B cell (primary cell): Measurements from ENCODE around the gene HNRNPF. TPM values are rescaled to one million over a fixed set of nuclear protein-coding genes. Genes with fewer than 3 reads are reported as not detected.
"Not testable (repeated sequence)": the region's sequence is repeated elsewhere in the genome, so short reads cannot be mapped to it uniquely, and the experiment has no call there.

Experiments
- ATAC-seq: fragments of 200-7000 bp; cut with Tn5 transposase; one replicate; pipeline ENCODE4 v1.10.0; 2021; ENCODE audit warnings: low read depth, mild to moderate bottlenecking, moderate number of reproducible peaks, moderate library complexity
- CTCF ChIA-PET: fragments of 350-600 bp; sonication (Branson Sonifier 250); formaldehyde crosslinking; loops from one replicate; lab custom pipeline; 2021; ENCODE audit warnings: antibody characterized with exemption, inconsistent platforms; lab: Charles Lee
- POLR2A ChIA-PET: fragments of 350-600 bp; sonication (Branson Sonifier 250); formaldehyde crosslinking; loops from one replicate; lab custom pipeline; 2021; ENCODE audit warnings: antibody characterized with exemption; lab: Charles Lee
- DNase-seq: peaks from one replicate; pipeline ENCODE4 v3.0.0; 2013
- H2AFZ ChIP-seq: 2 replicates; pipeline ENCODE4 v1.6.1; 2012; ENCODE audit warnings: mild to moderate bottlenecking, low read depth, low read length; ENCODE audit not compliant: insufficient read depth, poor library complexity, severe bottlenecking
- H3K27ac ChIP-seq, 2 donors: 1 replicate in 1 of 2; 2 replicates in 1 of 2; pipeline ENCODE4 v1.5.1; 2012 to 2013; ENCODE audit warnings: low read length in 2 of 2, mild to moderate bottlenecking in 2 of 2, moderate library complexity in 1 of 2
- H3K27me3 ChIP-seq, 4 experiments: fragments of 200-600 bp in 1 of 4; sonication (generic) in 1 of 4; replicated peaks in 1 of 4; 1 replicate in 2 of 4; 2 replicates in 2 of 4; pipeline versions ENCODE4 v1.6.1 to v1.7.0; 2013 to 2016; ENCODE audit warnings: low read length in 3 of 4, mild to moderate bottlenecking in 2 of 4, mixed read lengths in 1 of 4, moderate library complexity in 1 of 4; ENCODE audit not compliant: insufficient read depth in 4 of 4, control insufficient read depth in 3 of 4; ENCODE audit errors: control extremely low read depth in 1 of 4
- H3K36me3 ChIP-seq, 2 experiments: replicated peaks in 1 of 2; 1 replicate in 1 of 2; 2 replicates in 1 of 2; pipeline versions ENCODE4 v1.6.1 to v1.7.1; 2013; ENCODE audit warnings: low read length in 1 of 2; ENCODE audit not compliant: insufficient read depth in 2 of 2, control insufficient read depth in 1 of 2; ENCODE audit errors: control extremely low read depth in 1 of 2, extremely low read depth in 1 of 2
- H3K4me1 ChIP-seq, 2 donors: fragments of 200-600 bp in 1 of 2; sonication (generic) in 1 of 2; 1 replicate in 1 of 2; 2 replicates in 1 of 2; pipeline versions ENCODE4 v1.5.1 to v1.6.1; 2013 to 2017; ENCODE audit warnings: low read length in 2 of 2; ENCODE audit not compliant: control insufficient read depth in 2 of 2, insufficient read depth in 2 of 2
- H3K4me2 ChIP-seq: replicated peaks from 2 replicates; pipeline ENCODE3; 2012; ENCODE audit warnings: mild to moderate bottlenecking, low read depth, low read length; ENCODE audit not compliant: poor library complexity, severe bottlenecking
- H3K4me3 ChIP-seq, 5 experiments: fragments of 200-600 bp in 1 of 5; sonication (generic) in 1 of 5; 1 replicate in 3 of 5; 2 replicates in 2 of 5; pipeline versions ENCODE4 v1.5.1 to v1.7.0; 2011 to 2016; ENCODE audit warnings: low read length in 4 of 5, mild to moderate bottlenecking in 4 of 5, low read depth in 2 of 5, control low read depth in 1 of 5, moderate library complexity in 1 of 5; ENCODE audit not compliant: insufficient read depth in 1 of 5; ENCODE audit errors: control extremely low read depth in 1 of 5, extremely low read depth in 1 of 5
- H3K79me2 ChIP-seq: fragments of 200-600 bp; sonication (generic); one replicate; pipeline ENCODE4 v1.6.0; 2016; ENCODE audit warnings: low read length; ENCODE audit not compliant: control insufficient read depth, insufficient read depth
- H3K9ac ChIP-seq: fragments of 200-600 bp; sonication (generic); 2 replicates; pipeline ENCODE4 v1.6.1; 2017; ENCODE audit warnings: mild to moderate bottlenecking, low read length, moderate library complexity
- H3K9me3 ChIP-seq, 3 donors: one replicate each; pipeline versions ENCODE4 v1.6.1 to v1.7.1; 2013; ENCODE audit warnings: low read length in 2 of 3; ENCODE audit not compliant: control insufficient read depth in 2 of 3, insufficient read depth in 1 of 3; ENCODE audit errors: control extremely low read depth in 1 of 3
- H4K20me1 ChIP-seq: 2 replicates; pipeline ENCODE4 v1.6.0; 2012; ENCODE audit warnings: mild to moderate bottlenecking, low read length; ENCODE audit not compliant: insufficient read depth, control insufficient read depth, poor library complexity, severe bottlenecking
- H3K27ac Mint-ChIP-seq: one replicate; pipeline ENCODE4 v1.8.0; 2021; ENCODE audit warnings: mixed read lengths
- H3K27me3 Mint-ChIP-seq: one replicate; pipeline ENCODE4 v1.8.0; 2021; ENCODE audit warnings: mixed read lengths
- H3K4me1 Mint-ChIP-seq: one replicate; pipeline ENCODE4 v1.8.0; 2021; ENCODE audit warnings: mixed read lengths
- H3K4me3 Mint-ChIP-seq: one replicate; pipeline ENCODE4 v1.8.0; 2021; ENCODE audit warnings: mixed read lengths
- H3K9me3 Mint-ChIP-seq: one replicate; pipeline ENCODE4 v1.8.0; 2022; ENCODE audit warnings: mixed read lengths; ENCODE audit not compliant: insufficient read depth
- EZH2 ChIP-seq: IDR thresholded peaks from 2 replicates; pipeline ENCODE4 v1.6.1; 2012; ENCODE audit warnings: borderline replicate concordance, low read depth, mild to moderate bottlenecking, moderate library complexity, low read length; ENCODE audit not compliant: insufficient read depth, poor library complexity, severe bottlenecking
- WGBS: methylation state at CpG from one replicate; pipeline ENCODE4 v1.1.5; 2013; ENCODE audit warnings: missing lambda C conversion rate; ENCODE audit not compliant: insufficient coverage; 5-methylcytosine and 5-hydroxymethylcytosine counted together
- intact Hi-C: fragments of 100-400 bp; cut with micrococcal nuclease; formaldehyde crosslinking; loops from one replicate; pipeline ENCODE4 v1.10.0; 2022
- polyA plus RNA-seq: library from polyadenylated mRNA; depleted of rRNA; stranded (reverse); fragments of >200 nt; gene quantifications from 2 replicates; pipeline ENCODE4 v1.2.3, GENCODE V29; 2012
- total RNA-seq, 2 donors: library from RNA; stranded (reverse); fragments of 120-200 nt in 1 of 2; gene quantifications; 1 replicate in 1 of 2; 2 replicates in 1 of 2; pipeline versions ENCODE4 v1.2.3 to v1.2.4, GENCODE V29; 2013 to 2022

Gene HNRNPF
- total and polyA plus RNA-seq, 2 donors (not counting 1 experiment from before 2014, with no cell fraction given): 76.7 to 161 TPM

GRCh38 chr10:43458227-43458626, 49.2 kb upstream of the HNRNPF start:
- no peak overlapping the region for H3K4me3 Mint-ChIP-seq
- H3K4me1 Mint-ChIP-seq: peaks cover 30% of the 10 kb centered on the region
- Histone ChIP-seq H3K9ac (no peak overlapping the region), H3K4me1 (peaks cover 27 to 36% of the 10 kb centered on the region in 2 donors), H3K36me3 (no peaks in the 10 kb centered on the region), H3K79me2 (peaks cover 22% of the 10 kb centered on the region), H4K20me1 (no peaks in the 10 kb centered on the region), H2AFZ (no peak overlapping the region), H3K4me3 (no peak overlapping the region), H3K4me2 (no peak overlapping the region), H3K27me3 (no peaks in the 10 kb centered on the region), H3K9me3 (no peaks in the 10 kb centered on the region), H3K27ac (no peak overlapping the region)
- intact Hi-C loops: no loop called here
- peak overlapping the region; percentile 67 for H3K27ac Mint-ChIP-seq
- CTCF ChIA-PET: interaction anchor here (0.6 to 1.0 kb wide), 5 partner anchors 8 to 593 kb away, joined by 3 to 6 read pairs (median 3); no protein-coding TSS in a partner anchor
- ATAC-seq (no peak), DNase-seq (no peak)
- no peak for TF ChIP-seq EZH2
- no peaks in the 10 kb centered on the region for H3K9me3 Mint-ChIP-seq
- 86% methylated on average over 3 of the region's 3 CpGs for WGBS
- POLR2A ChIA-PET: interaction anchor here (1.1 kb wide), 1 partner anchor 62 kb away, joined by 5 read pairs; no protein-coding TSS in a partner anchor
- no peaks in the 10 kb centered on the region for H3K27me3 Mint-ChIP-seq

GRCh38 chr10:43456561-43456960, 47.6 kb upstream of the HNRNPF start:
- H4K20me1 ChIP-seq, H3K27me3 Mint-ChIP-seq, ATAC-seq, intact Hi-C loops, POLR2A ChIA-PET, DNase-seq, H3K36me3 ChIP-seq, H3K9me3 ChIP-seq, H3K27me3 ChIP-seq, H3K9me3 Mint-ChIP-seq: not testable (repeated sequence)
- Mint-ChIP-seq H3K4me3 (peak overlapping the region; percentile 46), H3K27ac (peak overlapping the region; percentile 57), H3K4me1 (peaks cover 45% of the 10 kb centered on the region)
- peak overlapping the region; percentile 80 for H3K4me2 ChIP-seq
- H3K9ac ChIP-seq: peak overlapping the region; percentile 73
- peak overlapping the region in 1 of 5 experiments; percentile 87 for H3K4me3 ChIP-seq
- WGBS: 100% methylated on average over 6 of the region's 15 CpGs
- H2AFZ ChIP-seq: peak overlapping the region; percentile 83
- peak overlapping the region; percentile 90 to 92 for H3K27ac ChIP-seq
- H3K79me2 ChIP-seq: peaks cover 22% of the 10 kb centered on the region
- peaks cover 42 to 50% of the 10 kb centered on the region in 2 donors for H3K4me1 ChIP-seq
- CTCF ChIA-PET: interaction anchor here (0.9 to 1.2 kb wide), 2 partner anchors 46 to 679 kb away, joined by 4 read pairs; no protein-coding TSS in a partner anchor

- not testable (repeated sequence) for H3K27me3 Mint-ChIP-seq, H3K9me3 ChIP-seq, DNase-seq, H3K36me3 ChIP-seq, H3K27me3 ChIP-seq, ATAC-seq, H4K20me1 ChIP-seq, H3K9me3 Mint-ChIP-seq, H2AFZ ChIP-seq
- WGBS: no CpG with 5 or more reads among the region's 9 CpGs
- Mint-ChIP-seq H3K4me1 (peaks cover 48% of the 10 kb centered on the region), H3K27ac (peak overlapping the region; percentile 100), H3K4me3 (peak overlapping the region; percentile 98)
- H3K4me1 ChIP-seq: peaks cover 47 to 68% of the 10 kb centered on the region in 2 donors
- peak overlapping the region; percentile 90 to 92 for H3K27ac ChIP-seq
- peak overlapping the region in 1 of 5 experiments; percentile 87 for H3K4me3 ChIP-seq
- ChIA-PET CTCF (interaction anchor here (0.6 to 2.5 kb wide), 8 partner anchors 11 to 249 kb away, joined by 3 to 9 read pairs (median 3); partner anchors contain the start of genes HNRNPF and ZNF487), POLR2A (interaction anchor here (2.5 kb wide), 1 partner anchor 18 kb away, joined by 28 read pairs; the partner anchor contains the start of gene ZNF487)
- peak overlapping the region; percentile 80 for H3K4me2 ChIP-seq
- peaks cover 26% of the 10 kb centered on the region for H3K79me2 ChIP-seq
- intact Hi-C loops: loop anchor here (5.0 kb wide), 1 partner anchor 118 kb away; the partner anchor contains the start of gene ZNF239
- H3K9ac ChIP-seq: peak overlapping the region; percentile 73
Measured at GRCh38 chr10:43454025-43454424, 45.0 kb upstream of the HNRNPF start.
